Esophagus (tissue), 2 donors: ENCODE data around the gene YAP1. TPM values are rescaled to one million over a fixed set of nuclear protein-coding genes. Genes with fewer than 3 reads are reported as not detected.

Experiments
- H3K27ac ChIP-seq, 2 donors: one replicate each; pipeline ENCODE4 v1.5.1; 2013; ENCODE audit warnings: low read depth in 2 of 2, mild to moderate bottlenecking in 2 of 2, inconsistent platforms in 1 of 2, low read length in 1 of 2, moderate library complexity in 1 of 2
- H3K27me3 ChIP-seq, 2 donors: one replicate each; pipeline ENCODE4 v1.6.1; 2013; ENCODE audit warnings: low read length in 2 of 2, control low read depth in 1 of 2, mild to moderate bottlenecking in 1 of 2; ENCODE audit not compliant: insufficient read depth in 2 of 2, control insufficient read depth in 1 of 2
- H3K36me3 ChIP-seq, 2 donors: one replicate each; pipeline ENCODE4 v1.6.1; 2013; ENCODE audit warnings: low read length in 1 of 2; ENCODE audit not compliant: control insufficient read depth in 2 of 2, insufficient read depth in 2 of 2
- H3K4me1 ChIP-seq, 2 donors: one replicate each; pipeline ENCODE4 v1.6.1; 2013; ENCODE audit warnings: low read length in 1 of 2; ENCODE audit not compliant: control insufficient read depth in 2 of 2, insufficient read depth in 2 of 2
- H3K4me3 ChIP-seq, 2 donors: one replicate each; pipeline ENCODE4 v1.5.1; 2013; ENCODE audit warnings: low read length in 2 of 2, mild to moderate bottlenecking in 2 of 2, low read depth in 1 of 2, moderate library complexity in 1 of 2
- H3K9me3 ChIP-seq, 2 donors: one replicate each; pipeline ENCODE4 v1.6.1; 2013; ENCODE audit warnings: mild to moderate bottlenecking in 2 of 2, low read depth in 1 of 2, low read length in 1 of 2, moderate library complexity in 1 of 2; ENCODE audit not compliant: control insufficient read depth in 2 of 2, insufficient read depth in 1 of 2
- WGBS, 2 donors: extraction: QIAGEN DNeasy Blood & Tissue Kit; methylation state at CpG; one replicate each; pipeline ENCODE4 v1.1.7; 2013; 5-methylcytosine and 5-hydroxymethylcytosine counted together
- polyA plus RNA-seq, 2 donors: library from polyadenylated mRNA; stranded (reverse); fragments of 200-250 nt; gene quantifications; one replicate each; pipeline ENCODE4 v1.2.3, GENCODE V29; 2013
- donor health status: healthy with polysubstance abuse.
- donor health status: Bipolar disorder and iron deficiency.

Gene YAP1
- polyA plus RNA-seq = 10 to 100 TPM; 30.6 to 39.5 TPM

GRCh38 chr11:102109896-102110760 lies at the start of gene YAP1:
Gene YAP1, plus strand, starts transcription at chr11:102110447. Its CDS starts 402 bp downstream, at chr11:102110849.
- WGBS, 2 donors = 0 to 1% methylated on average over 79 to 104 of the region's 104 CpGs
- Histone ChIP-seq H3K27me3 (no peaks in the 10 kb centered on the region), H3K4me3 (peak within 1 kb of the TSS; percentile 84 to 94), H3K27ac (peak within 1 kb of the TSS; percentile 96 to 97), H3K36me3 (no peaks in the 10 kb centered on the region), H3K4me1 (no peaks in the 10 kb centered on the region), H3K9me3 (no peaks in the 10 kb centered on the region)

DNA sequence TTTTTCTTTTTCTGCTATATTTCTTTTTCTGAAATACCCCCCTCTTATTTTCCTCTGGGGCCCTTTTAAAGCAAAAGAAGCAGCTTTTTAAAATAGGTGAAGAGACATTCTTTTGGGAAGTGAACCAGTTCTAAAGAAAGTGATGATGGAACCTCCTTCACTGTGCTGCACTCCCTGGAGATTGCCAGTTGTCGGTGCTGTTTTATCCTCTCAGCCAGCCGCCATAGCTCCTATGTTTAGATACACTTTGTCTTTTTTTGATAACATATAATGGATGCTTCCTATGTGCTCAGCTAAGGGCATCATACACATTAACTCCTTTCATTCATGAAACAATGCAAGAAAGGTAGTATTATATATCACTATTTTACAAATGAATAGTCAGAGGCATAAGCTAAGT lies 49.0 kb upstream of the YAP1 start:
- Histone ChIP-seq H3K27ac (no peak overlapping the region), H3K4me1 (no peaks in the 10 kb centered on the region), H3K27me3 (no peaks in the 10 kb centered on the region), H3K36me3 (no peaks in the 10 kb centered on the region), H3K9me3 (no peaks in the 10 kb centered on the region), H3K4me3 (no peak overlapping the region)
- WGBS, 2 donors = 43 to 70% methylated on average over 2 of the region's 2 CpGs

DNA sequence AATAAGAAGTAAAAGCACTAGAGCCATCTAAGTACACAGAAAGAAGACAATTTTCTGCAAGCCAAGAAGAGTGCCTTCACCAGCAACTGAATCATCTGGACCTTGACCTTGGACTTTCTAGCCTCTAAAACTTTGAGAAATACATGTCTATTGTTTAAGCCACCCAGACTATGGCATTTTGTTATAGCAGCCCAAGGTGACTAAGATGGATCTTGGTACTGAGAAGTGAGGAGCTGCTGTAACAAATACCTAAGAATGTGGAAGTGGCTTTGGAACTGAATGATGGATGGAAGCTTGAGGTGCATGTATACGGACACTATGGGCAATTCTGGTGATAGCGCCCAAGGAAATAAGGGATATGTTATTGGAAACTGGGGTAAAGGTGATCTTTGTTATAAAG lies 48.1 kb upstream of the YAP1 start:
- Histone ChIP-seq H3K27me3 (no peaks in the 10 kb centered on the region), H3K27ac (no peak overlapping the region), H3K4me3 (no peak overlapping the region), H3K4me1 (no peaks in the 10 kb centered on the region), H3K36me3 (no peaks in the 10 kb centered on the region), H3K9me3 (no peaks in the 10 kb centered on the region)
- 95 to 96% methylated on average over 2 of the region's 2 CpGs for WGBS, 2 donors

GRCh38 chr11:102064316-102064715 lies 45.9 kb upstream of the YAP1 start:
- 52 to 74% methylated on average over 2 of the region's 2 CpGs for WGBS, 2 donors
- H3K4me1 ChIP-seq = no peaks in the 10 kb centered on the region
- H3K27ac ChIP-seq = no peak overlapping the region
- no peaks in the 10 kb centered on the region for H3K36me3 ChIP-seq
- no peak overlapping the region for H3K4me3 ChIP-seq
- H3K9me3 ChIP-seq = no peaks in the 10 kb centered on the region
- no peaks in the 10 kb centered on the region for H3K27me3 ChIP-seq

- WGBS, 2 donors = 0 to 16% methylated on average over 1 of the region's 1 CpG
- no peaks in the 10 kb centered on the region for H3K4me1 ChIP-seq
- H3K27me3 ChIP-seq = no peaks in the 10 kb centered on the region
- H3K4me3 ChIP-seq = no peak overlapping the region
- H3K9me3 ChIP-seq = peaks cover 7% of the 10 kb centered on the region in 2 donors
- H3K36me3 ChIP-seq = no peaks in the 10 kb centered on the region
- H3K27ac ChIP-seq = no peak overlapping the region
Observed at GRCh38 chr11:102070766-102071165, 39.5 kb upstream of the YAP1 start.

GRCh38 chr11:102071497-102072472 lies 38.5 kb upstream of the YAP1 start:
- no peaks in the 10 kb centered on the region for H3K4me1 ChIP-seq
- H3K27ac ChIP-seq = no peak overlapping the region
- no peaks in the 10 kb centered on the region for H3K27me3 ChIP-seq
- peaks cover 7% of the 10 kb centered on the region in 2 donors for H3K9me3 ChIP-seq
- no peak overlapping the region for H3K4me3 ChIP-seq
- 77 to 83% methylated on average over 1 of the region's 1 CpG for WGBS, 2 donors
- H3K36me3 ChIP-seq = no peaks in the 10 kb centered on the region

DNA sequence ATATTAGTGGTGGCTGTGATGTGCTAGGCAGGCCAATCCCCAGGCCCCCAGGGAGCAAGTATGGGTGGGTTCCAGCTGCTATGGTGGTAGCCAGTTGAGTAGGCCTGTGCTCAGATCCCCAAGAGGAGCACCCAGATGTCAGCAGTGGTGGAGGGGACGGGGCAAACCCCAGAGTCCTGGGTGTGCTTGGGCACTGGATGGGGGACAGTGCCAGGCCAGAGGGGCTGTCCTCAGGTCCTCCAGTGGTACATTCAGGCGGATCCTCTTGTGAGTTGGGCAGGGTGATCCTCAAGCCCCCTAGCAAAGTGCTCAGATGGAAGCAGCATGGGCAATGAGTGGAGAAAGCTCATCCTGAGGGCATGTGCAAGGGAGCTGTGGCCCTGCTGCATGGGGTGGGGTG lies 37.0 kb upstream of the YAP1 start:
- H3K27me3 ChIP-seq = no peaks in the 10 kb centered on the region
- H3K4me3 ChIP-seq = no peak overlapping the region
- H3K27ac ChIP-seq = no peak overlapping the region
- peaks cover 7% of the 10 kb centered on the region in 2 donors for H3K9me3 ChIP-seq
- 94 to 100% methylated on average over 2 of the region's 2 CpGs for WGBS, 2 donors
- no peaks in the 10 kb centered on the region for H3K36me3 ChIP-seq
- H3K4me1 ChIP-seq = no peaks in the 10 kb centered on the region

DNA sequence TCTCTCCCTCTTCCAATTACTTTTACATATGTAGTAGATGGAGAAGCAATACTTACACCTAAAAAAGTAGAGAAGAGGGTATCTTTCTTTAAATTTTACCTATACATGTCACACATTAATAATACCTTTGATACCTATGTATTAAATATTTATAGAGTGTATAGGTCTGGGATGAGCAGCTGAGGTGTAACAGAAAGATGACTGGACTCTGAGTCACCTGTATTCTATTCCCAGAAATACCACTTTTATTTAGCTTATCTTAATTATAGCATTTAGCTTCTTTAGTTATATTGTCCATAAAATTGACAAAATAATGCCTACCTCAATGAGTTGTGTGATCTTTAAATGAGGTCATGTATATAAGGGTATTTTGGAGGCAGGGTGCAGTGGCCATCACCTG lies 30.6 kb upstream of the YAP1 start:
- H3K9me3 ChIP-seq = no peaks in the 10 kb centered on the region
- H3K27me3 ChIP-seq = no peaks in the 10 kb centered on the region
- no peaks in the 10 kb centered on the region for H3K4me1 ChIP-seq
- H3K27ac ChIP-seq = no peak overlapping the region
- H3K4me3 ChIP-seq = no peak overlapping the region
- no peaks in the 10 kb centered on the region for H3K36me3 ChIP-seq

GRCh38 chr11:102081313-102081712 lies 28.9 kb upstream of the YAP1 start:
- Histone ChIP-seq H3K4me3 (no peak overlapping the region), H3K36me3 (no peaks in the 10 kb centered on the region), H3K27ac (no peak overlapping the region), H3K27me3 (no peaks in the 10 kb centered on the region), H3K9me3 (no peaks in the 10 kb centered on the region), H3K4me1 (no peaks in the 10 kb centered on the region)
- WGBS, 2 donors = 82 to 90% methylated on average over 7 of the region's 7 CpGs
